ENCODE data around the gene CHRDL2.

CHRDL2 gene

DNA sequence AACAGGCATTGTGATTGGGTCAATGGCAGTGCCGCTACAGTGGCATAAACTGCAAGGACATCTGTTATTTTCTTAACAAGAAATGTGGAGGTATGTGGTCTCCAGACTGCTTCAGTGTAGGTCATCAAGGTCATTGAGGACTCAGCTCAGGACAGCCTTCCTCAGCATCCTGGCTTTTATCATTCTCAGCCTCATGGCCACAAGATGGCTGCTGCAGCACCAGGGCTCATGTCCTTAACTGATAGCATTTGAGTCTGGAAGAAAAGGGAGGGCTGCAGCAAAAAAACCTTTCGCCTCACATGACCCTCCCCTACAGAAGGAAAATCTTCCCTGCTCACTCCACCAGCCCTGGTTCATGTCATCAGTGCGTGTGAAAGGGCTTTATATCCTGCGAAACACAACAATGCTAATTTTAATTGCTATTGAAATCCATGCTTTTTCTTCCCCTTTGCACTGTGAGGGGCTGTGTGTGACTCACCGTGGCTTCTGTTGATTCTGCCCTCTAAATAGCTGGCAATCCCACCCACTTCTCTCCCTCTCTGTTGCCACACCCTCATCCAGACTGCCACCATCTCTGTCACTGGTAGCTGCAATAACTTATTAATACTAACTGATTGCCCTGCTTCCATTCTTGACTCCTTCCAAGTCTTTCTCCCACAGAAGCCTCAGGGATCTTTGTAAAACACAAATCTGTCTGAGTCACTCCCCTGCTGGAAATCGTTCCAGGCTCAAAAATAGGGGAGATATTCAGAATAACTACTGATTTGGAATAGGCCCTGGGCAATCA, 43.8 kb downstream of the CHRDL2 start:
- POLR2A ChIA-PET, result no interaction called here
- Histone ChIP-seq H3K36me3 (ENCODE audit: control insufficient read depth in 2 of 2, insufficient read depth in 1 of 2, low read length in 2 of 2) (no peaks in the 10 kb centered on the region), H3K27ac (ENCODE audit: extremely low read depth, low read depth, low read length) (no peak overlapping the region), H3K4me3 (ENCODE audit: low read depth, low read length) (no peak overlapping the region), H3K9me3 (ENCODE audit: control insufficient read depth, insufficient read depth, low read depth, low read length) (no peaks in the 10 kb centered on the region), H3K4me1 (ENCODE audit: control insufficient read depth, insufficient read depth, low read length) (no peaks in the 10 kb centered on the region)
- TF ChIP-seq FEZF1 (tag by site-specific recombination; IDR thresholded peaks at IDR 0.05), result no peak
- no peak for TF ChIP-seq ZNF621 (tag by site-specific recombination; IDR thresholded peaks at IDR 0.05)
- no peak for TF ChIP-seq KLF8 (tag by site-specific recombination; IDR thresholded peaks at IDR 0.05)
- TF ChIP-seq, protein P1, sequence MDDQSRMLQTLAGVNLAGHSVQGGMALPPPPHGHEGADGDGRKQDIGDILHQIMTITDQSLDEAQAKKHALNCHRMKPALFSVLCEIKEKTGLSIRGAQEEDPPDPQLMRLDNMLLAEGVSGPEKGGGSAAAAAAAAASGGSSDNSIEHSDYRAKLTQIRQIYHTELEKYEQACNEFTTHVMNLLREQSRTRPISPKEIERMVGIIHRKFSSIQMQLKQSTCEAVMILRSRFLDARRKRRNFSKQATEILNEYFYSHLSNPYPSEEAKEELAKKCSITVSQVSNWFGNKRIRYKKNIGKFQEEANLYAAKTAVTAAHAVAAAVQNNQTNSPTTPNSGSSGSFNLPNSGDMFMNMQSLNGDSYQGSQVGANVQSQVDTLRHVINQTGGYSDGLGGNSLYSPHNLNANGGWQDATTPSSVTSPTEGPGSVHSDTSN (CRISPR knock-in tag; IDR thresholded peaks at IDR 0.05), result no peak
- TF ChIP-seq, protein P2, sequence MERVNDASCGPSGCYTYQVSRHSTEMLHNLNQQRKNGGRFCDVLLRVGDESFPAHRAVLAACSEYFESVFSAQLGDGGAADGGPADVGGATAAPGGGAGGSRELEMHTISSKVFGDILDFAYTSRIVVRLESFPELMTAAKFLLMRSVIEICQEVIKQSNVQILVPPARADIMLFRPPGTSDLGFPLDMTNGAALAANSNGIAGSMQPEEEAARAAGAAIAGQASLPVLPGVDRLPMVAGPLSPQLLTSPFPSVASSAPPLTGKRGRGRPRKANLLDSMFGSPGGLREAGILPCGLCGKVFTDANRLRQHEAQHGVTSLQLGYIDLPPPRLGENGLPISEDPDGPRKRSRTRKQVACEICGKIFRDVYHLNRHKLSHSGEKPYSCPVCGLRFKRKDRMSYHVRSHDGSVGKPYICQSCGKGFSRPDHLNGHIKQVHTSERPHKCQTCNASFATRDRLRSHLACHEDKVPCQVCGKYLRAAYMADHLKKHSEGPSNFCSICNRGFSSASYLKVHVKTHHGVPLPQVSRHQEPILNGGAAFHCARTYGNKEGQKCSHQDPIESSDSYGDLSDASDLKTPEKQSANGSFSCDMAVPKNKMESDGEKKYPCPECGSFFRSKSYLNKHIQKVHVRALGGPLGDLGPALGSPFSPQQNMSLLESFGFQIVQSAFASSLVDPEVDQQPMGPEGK (tag by site-specific recombination; IDR thresholded peaks at IDR 0.05), result no peak
- CTCF ChIA-PET, result interaction anchor here (0.8 to 1.7 kb wide), 5 partner anchors 14 to 60 kb away, joined by 3 to 6 read pairs (median 5); no protein-coding TSS in a partner anchor

DNA sequence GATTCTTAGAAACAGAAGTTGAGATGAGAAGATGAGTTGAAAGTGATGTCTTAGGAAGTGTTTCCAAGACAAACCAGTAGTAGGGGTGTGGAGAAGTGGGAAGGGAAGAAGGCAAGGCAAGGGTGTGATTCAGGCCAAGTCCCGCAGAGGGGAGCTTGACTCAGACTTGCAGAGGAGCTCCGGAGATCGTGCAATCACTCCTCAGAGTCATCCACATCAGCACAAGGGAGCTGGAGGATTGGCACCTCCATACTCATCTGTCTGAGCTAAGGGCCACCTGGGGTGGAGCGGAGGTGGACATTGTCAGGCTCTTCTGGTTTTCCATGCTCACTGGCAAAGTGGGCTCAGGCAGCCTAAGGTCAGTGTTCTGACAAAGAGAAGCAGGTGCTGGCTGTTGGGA, 44.4 kb downstream of the CHRDL2 start:
- Histone ChIP-seq H3K9me3 (ENCODE audit: control insufficient read depth, insufficient read depth, low read depth, low read length) (no peaks in the 10 kb centered on the region), H3K4me3 (ENCODE audit: low read depth, low read length) (no peak overlapping the region), H3K36me3 (ENCODE audit: control insufficient read depth in 2 of 2, insufficient read depth in 1 of 2, low read length in 2 of 2) (no peaks in the 10 kb centered on the region), H3K27ac (ENCODE audit: extremely low read depth, low read depth, low read length) (no peak overlapping the region), H3K4me1 (ENCODE audit: control insufficient read depth, insufficient read depth, low read length) (no peaks in the 10 kb centered on the region)
- TF ChIP-seq PRDM1 (tag by site-specific recombination; IDR thresholded peaks at IDR 0.05), result no peak
- no peak for TF ChIP-seq ZNF707 (tag by site-specific recombination; IDR thresholded peaks at IDR 0.05)
- TF ChIP-seq ZNF837 (tag by site-specific recombination; IDR thresholded peaks at IDR 0.05), result no peak
- no peak for TF ChIP-seq ZBTB21 (tag by site-specific recombination; IDR thresholded peaks at IDR 0.05)
- TF ChIP-seq ZNF341 (tag by site-specific recombination; IDR thresholded peaks at IDR 0.05; ENCODE audit: low read depth), result no peak
- no peak for TF ChIP-seq ZFP37 (tag by site-specific recombination; IDR thresholded peaks at IDR 0.05)
- TF ChIP-seq ZNF211 (tag by site-specific recombination; IDR thresholded peaks at IDR 0.05; ENCODE audit: low read depth), result no peak
- TF ChIP-seq, protein P3, sequence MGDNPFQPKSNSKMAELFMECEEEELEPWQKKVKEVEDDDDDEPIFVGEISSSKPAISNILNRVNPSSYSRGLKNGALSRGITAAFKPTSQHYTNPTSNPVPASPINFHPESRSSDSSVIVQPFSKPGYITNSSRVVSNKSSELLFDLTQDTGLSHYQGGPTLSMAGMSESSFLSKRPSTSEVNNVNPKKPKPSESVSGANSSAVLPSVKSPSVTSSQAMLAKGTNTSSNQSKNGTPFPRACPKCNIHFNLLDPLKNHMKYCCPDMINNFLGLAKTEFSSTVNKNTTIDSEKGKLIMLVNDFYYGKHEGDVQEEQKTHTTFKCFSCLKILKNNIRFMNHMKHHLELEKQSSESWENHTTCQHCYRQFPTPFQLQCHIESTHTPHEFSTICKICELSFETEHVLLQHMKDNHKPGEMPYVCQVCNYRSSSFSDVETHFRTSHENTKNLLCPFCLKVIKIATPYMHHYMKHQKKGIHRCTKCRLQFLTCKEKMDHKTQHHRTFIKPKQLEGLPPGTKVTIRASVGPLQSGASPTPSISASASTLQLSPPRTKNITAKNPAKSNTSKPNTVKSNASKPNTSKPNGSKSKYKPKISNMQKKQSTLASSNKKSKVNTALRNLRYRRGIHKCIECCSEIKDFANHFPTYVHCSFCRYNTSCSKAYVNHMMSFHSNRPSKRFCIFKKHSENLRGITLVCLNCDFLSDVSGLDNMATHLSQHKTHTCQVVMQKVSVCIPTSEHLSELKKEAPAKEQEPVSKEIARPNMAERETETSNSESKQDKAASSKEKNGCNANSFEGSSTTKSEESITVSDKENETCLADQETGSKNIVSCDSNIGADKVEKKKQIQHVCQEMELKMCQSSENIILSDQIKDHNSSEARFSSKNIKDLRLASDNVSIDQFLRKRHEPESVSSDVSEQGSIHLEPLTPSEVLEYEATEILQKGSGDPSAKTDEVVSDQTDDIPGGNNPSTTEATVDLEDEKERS (tag by site-specific recombination; IDR thresholded peaks at IDR 0.05), result no peak
- TF ChIP-seq KLF7 (tag by site-specific recombination; IDR thresholded peaks at IDR 0.05; ENCODE audit: borderline replicate concordance), result no peak
- no peak for TF ChIP-seq ZNF530 (tag by site-specific recombination; IDR thresholded peaks at IDR 0.05; ENCODE audit: low read depth)
- TF ChIP-seq, protein P4, sequence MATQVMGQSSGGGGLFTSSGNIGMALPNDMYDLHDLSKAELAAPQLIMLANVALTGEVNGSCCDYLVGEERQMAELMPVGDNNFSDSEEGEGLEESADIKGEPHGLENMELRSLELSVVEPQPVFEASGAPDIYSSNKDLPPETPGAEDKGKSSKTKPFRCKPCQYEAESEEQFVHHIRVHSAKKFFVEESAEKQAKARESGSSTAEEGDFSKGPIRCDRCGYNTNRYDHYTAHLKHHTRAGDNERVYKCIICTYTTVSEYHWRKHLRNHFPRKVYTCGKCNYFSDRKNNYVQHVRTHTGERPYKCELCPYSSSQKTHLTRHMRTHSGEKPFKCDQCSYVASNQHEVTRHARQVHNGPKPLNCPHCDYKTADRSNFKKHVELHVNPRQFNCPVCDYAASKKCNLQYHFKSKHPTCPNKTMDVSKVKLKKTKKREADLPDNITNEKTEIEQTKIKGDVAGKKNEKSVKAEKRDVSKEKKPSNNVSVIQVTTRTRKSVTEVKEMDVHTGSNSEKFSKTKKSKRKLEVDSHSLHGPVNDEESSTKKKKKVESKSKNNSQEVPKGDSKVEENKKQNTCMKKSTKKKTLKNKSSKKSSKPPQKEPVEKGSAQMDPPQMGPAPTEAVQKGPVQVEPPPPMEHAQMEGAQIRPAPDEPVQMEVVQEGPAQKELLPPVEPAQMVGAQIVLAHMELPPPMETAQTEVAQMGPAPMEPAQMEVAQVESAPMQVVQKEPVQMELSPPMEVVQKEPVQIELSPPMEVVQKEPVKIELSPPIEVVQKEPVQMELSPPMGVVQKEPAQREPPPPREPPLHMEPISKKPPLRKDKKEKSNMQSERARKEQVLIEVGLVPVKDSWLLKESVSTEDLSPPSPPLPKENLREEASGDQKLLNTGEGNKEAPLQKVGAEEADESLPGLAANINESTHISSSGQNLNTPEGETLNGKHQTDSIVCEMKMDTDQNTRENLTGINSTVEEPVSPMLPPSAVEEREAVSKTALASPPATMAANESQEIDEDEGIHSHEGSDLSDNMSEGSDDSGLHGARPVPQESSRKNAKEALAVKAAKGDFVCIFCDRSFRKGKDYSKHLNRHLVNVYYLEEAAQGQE (tag by site-specific recombination; IDR thresholded peaks at IDR 0.05), result no peak
- TF ChIP-seq, protein P5, sequence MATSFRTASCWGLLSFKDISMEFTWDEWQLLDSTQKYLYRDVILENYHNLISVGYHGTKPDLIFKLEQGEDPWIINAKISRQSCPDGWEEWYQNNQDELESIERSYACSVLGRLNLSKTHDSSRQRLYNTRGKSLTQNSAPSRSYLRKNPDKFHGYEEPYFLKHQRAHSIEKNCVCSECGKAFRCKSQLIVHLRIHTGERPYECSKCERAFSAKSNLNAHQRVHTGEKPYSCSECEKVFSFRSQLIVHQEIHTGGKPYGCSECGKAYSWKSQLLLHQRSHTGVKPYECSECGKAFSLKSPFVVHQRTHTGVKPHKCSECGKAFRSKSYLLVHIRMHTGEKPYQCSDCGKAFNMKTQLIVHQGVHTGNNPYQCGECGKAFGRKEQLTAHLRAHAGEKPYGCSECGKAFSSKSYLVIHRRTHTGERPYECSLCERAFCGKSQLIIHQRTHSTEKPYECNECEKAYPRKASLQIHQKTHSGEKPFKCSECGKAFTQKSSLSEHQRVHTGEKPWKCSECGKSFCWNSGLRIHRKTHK (tag by site-specific recombination; IDR thresholded peaks at IDR 0.05), result no peak
- TF ChIP-seq ZNF521 (tag by site-specific recombination; IDR thresholded peaks at IDR 0.05), result no peak
- no peak for TF ChIP-seq ZNF112 (tag by site-specific recombination; IDR thresholded peaks at IDR 0.05)
- TF ChIP-seq MYNN (tag by site-specific recombination; IDR thresholded peaks at IDR 0.05; ENCODE audit: borderline replicate concordance), result no peak
- CTCF ChIA-PET, result interaction anchor here (0.8 to 1.7 kb wide), 5 partner anchors 15 to 61 kb away, joined by 3 to 6 read pairs (median 5); no protein-coding TSS in a partner anchor
- POLR2A ChIA-PET, result no interaction called here
